Middle frontal gyrus (tissue), 1 donor: ENCODE data around the gene PAPPA.
A peak's percentile ranks its signal among the peaks of the same experiment; 100 is the strongest.

Experiments used
- DNase-seq: peaks from one replicate; pipeline ENCODE4 v3.0.0-alpha.2; 2015; ENCODE audit warnings: low spot score; ENCODE audit errors: extremely low spot score

PAPPA gene

GRCh38 chr9:116275418-116276195, 122.0 kb downstream of the PAPPA start:
- DNase-seq: no peak

- DNase-seq: no peak
Measured at GRCh38 chr9:116276196-116276493, 122.6 kb downstream of the PAPPA start.

- DNase-seq: no peak
Measured at GRCh38 chr9:116276651-116277121, 123.1 kb downstream of the PAPPA start.

GRCh38 chr9:116278326-116278725, 124.7 kb downstream of the PAPPA start:
- DNase-seq: no peak

GRCh38 chr9:116279230-116279629, 125.6 kb downstream of the PAPPA start:
- DNase-seq: no peak

- DNase-seq: no peak
Measured at GRCh38 chr9:116280529-116280928, 126.9 kb downstream of the PAPPA start.

GRCh38 chr9:116282597-116282996, 129.0 kb downstream of the PAPPA start:
- DNase-seq: no peak

GRCh38 chr9:116284518-116284917, 130.9 kb downstream of the PAPPA start:
- DNase-seq: no peak

- no peak for DNase-seq
Measured at GRCh38 chr9:116285320-116285719, 131.7 kb downstream of the PAPPA start.

- DNase-seq: no peak
Measured at GRCh38 chr9:116286297-116286696, 132.7 kb downstream of the PAPPA start.

- no peak for DNase-seq
Measured at GRCh38 chr9:116287721-116288120, 134.1 kb downstream of the PAPPA start.

GRCh38 chr9:116288658-116289057, 135.1 kb downstream of the PAPPA start:
- DNase-seq: no peak

- DNase-seq: no peak
Measured at GRCh38 chr9:116297346-116297745, 143.8 kb downstream of the PAPPA start.

GRCh38 chr9:116298249-116298648, 144.7 kb downstream of the PAPPA start:
- DNase-seq: peak; percentile 35

- DNase-seq: no peak
Measured at GRCh38 chr9:116298878-116299391, 145.3 kb downstream of the PAPPA start.

GRCh38 chr9:116300360-116300870, 146.8 kb downstream of the PAPPA start:
- no peak for DNase-seq

- DNase-seq: no peak
Measured at GRCh38 chr9:116303270-116303669, 149.7 kb downstream of the PAPPA start.

- DNase-seq: no peak
Measured at GRCh38 chr9:116303886-116304538, 150.4 kb downstream of the PAPPA start.

GRCh38 chr9:116304761-116305160, 151.2 kb downstream of the PAPPA start:
- no peak for DNase-seq

- no peak for DNase-seq
Measured at GRCh38 chr9:116308076-116308475, 154.5 kb downstream of the PAPPA start.

- DNase-seq: no peak
Measured at GRCh38 chr9:116309900-116310611, 156.5 kb downstream of the PAPPA start.

- no peak for DNase-seq
Measured at GRCh38 chr9:116312221-116312620, 158.6 kb downstream of the PAPPA start.
